CD8-positive, alpha-beta memory T cell (primary cell): ENCODE results near the gene ASPG. TPM values are rescaled to one million over a fixed set of nuclear protein-coding genes. Genes with fewer than 3 reads are reported as not detected.

Experiments
- CTCF ChIA-PET: fragments of 350-600 bp; sonication (Branson Sonifier 250); formaldehyde crosslinking; loops from one replicate; lab custom pipeline; 2021; ENCODE audit warnings: antibody characterized with exemption; lab: Charles Lee
- POLR2A ChIA-PET: fragments of 350-600 bp; sonication (Branson Sonifier 250); formaldehyde crosslinking; loops from one replicate; lab custom pipeline; 2021; ENCODE audit warnings: antibody characterized with exemption; lab: Charles Lee
- DNase-seq, 5 donors: peaks; one replicate each; pipeline versions ENCODE4 v3.0.0 to v3.0.0-alpha.2; 2020 to 2022; ENCODE audit warnings: mixed read lengths in 1 of 5
- H3K27ac ChIP-seq: one replicate; pipeline ENCODE4 v1.7.0; 2013; ENCODE audit warnings: low read depth, mild to moderate bottlenecking, low read length, moderate library complexity
- H3K27me3 ChIP-seq: 2 replicates; pipeline ENCODE4 v1.7.0; 2013; ENCODE audit warnings: low read length, mild to moderate bottlenecking; ENCODE audit not compliant: insufficient read depth, poor library complexity, severe bottlenecking
- H3K36me3 ChIP-seq: 2 replicates; pipeline ENCODE4 v1.7.0; 2013; ENCODE audit warnings: mild to moderate bottlenecking, low read length, moderate library complexity; ENCODE audit not compliant: insufficient read depth
- H3K4me1 ChIP-seq: 2 replicates; pipeline ENCODE4 v1.7.0; 2013; ENCODE audit warnings: mild to moderate bottlenecking, low read length, moderate library complexity; ENCODE audit not compliant: insufficient read depth
- H3K4me3 ChIP-seq: 2 replicates; pipeline ENCODE4 v1.7.0; 2013; ENCODE audit warnings: mild to moderate bottlenecking, low read length
- H3K9me3 ChIP-seq: 2 replicates; pipeline ENCODE4 v1.7.0; 2013; ENCODE audit warnings: mild to moderate bottlenecking, low read length
- H3K27ac Mint-ChIP-seq, 8 donors: one replicate each; pipeline ENCODE4 v1.8.0; 2020 to 2021; ENCODE audit warnings: mixed read lengths in 8 of 8, mild to moderate bottlenecking in 6 of 8, inconsistent platforms in 3 of 8, moderate library complexity in 3 of 8
- H3K27me3 Mint-ChIP-seq, 2 donors: one replicate each; pipeline ENCODE4 v1.8.0; 2020 to 2021; ENCODE audit warnings: mixed read lengths in 2 of 2, mild to moderate bottlenecking in 1 of 2, moderate library complexity in 1 of 2
- H3K36me3 Mint-ChIP-seq, 3 donors: one replicate each; pipeline ENCODE4 v1.8.0; 2020 to 2021; ENCODE audit warnings: mixed read lengths in 3 of 3, inconsistent platforms in 1 of 3, mild to moderate bottlenecking in 1 of 3
- H3K4me1 Mint-ChIP-seq, 3 donors: one replicate each; pipeline ENCODE4 v1.8.0; 2020 to 2021; ENCODE audit warnings: mixed read lengths in 3 of 3, inconsistent platforms in 1 of 3, mild to moderate bottlenecking in 1 of 3
- H3K4me3 Mint-ChIP-seq, 7 donors: one replicate each; pipeline ENCODE4 v1.8.0; 2020 to 2021; ENCODE audit warnings: mixed read lengths in 7 of 7, mild to moderate bottlenecking in 6 of 7, moderate library complexity in 4 of 7, inconsistent platforms in 2 of 7
- H3K9me3 Mint-ChIP-seq, 5 donors: one replicate each; pipeline ENCODE4 v1.8.0; 2020 to 2022; ENCODE audit warnings: mixed read lengths in 5 of 5, mild to moderate bottlenecking in 3 of 5, moderate library complexity in 2 of 5, inconsistent platforms in 1 of 5
- polyA plus RNA-seq: library from polyadenylated mRNA; unstranded; fragments of 300-500 nt; fragmentation: Illumina TruSeq; gene quantifications from one replicate; pipeline ENCODE4 v1.2.3, GENCODE V29; 2021
- total RNA-seq, 2 experiments: library from RNA; stranded (reverse); gene quantifications; one replicate each; pipeline ENCODE4 v1.2.3, GENCODE V29; 2021

The ASPG gene
- total and polyA plus RNA-seq, 3 experiments from 2014 or later, result not detected

GRCh38 chr14:104111301-104112112 lies 26.0 kb downstream of the ASPG start:
- H3K4me1 Mint-ChIP-seq, result peaks cover 0 to 8% (median 0%) of the 10 kb centered on the region in 3 donors
- DNase-seq, result peak in 1 of 5 donors; percentile 44
- CTCF ChIA-PET, result no interaction called here
- no peaks in the 10 kb centered on the region for H3K9me3 Mint-ChIP-seq
- no peaks in the 10 kb centered on the region for H3K36me3 Mint-ChIP-seq
- POLR2A ChIA-PET, result no interaction called here
- H3K36me3 ChIP-seq, result no peaks in the 10 kb centered on the region
- no peaks in the 10 kb centered on the region for H3K9me3 ChIP-seq
- no peak overlapping the region for H3K4me3 Mint-ChIP-seq
- peaks cover 9 to 18% of the 10 kb centered on the region in 2 donors for H3K27me3 Mint-ChIP-seq
- H3K27ac ChIP-seq, result no peak overlapping the region
- H3K4me1 ChIP-seq, result no peaks in the 10 kb centered on the region
- no peaks in the 10 kb centered on the region for H3K27me3 ChIP-seq
- H3K27ac Mint-ChIP-seq, result no peak overlapping the region
- no peak overlapping the region for H3K4me3 ChIP-seq

DNA sequence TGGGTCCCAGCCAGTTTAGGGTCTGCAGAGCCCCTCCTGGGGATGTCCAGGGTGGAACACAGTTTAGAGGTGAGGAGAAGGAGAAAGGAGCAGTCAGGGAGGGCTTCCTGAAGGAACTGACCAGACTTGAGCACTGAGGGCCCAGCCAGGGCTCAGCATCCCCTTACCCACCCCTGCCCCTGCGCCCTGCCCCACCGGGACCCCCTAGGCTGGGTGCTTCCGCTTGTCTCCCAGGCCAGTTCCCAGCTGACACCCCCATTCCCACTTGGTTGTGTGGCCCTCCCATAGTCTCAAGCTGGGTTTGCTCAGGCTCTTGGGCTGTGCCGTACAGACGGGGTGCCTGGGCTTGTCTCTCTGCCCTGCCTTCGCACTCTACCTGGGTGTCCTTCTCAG lies 26.6 kb downstream of the ASPG start:
- H3K4me3 Mint-ChIP-seq, result no peak overlapping the region
- H3K9me3 Mint-ChIP-seq, result no peaks in the 10 kb centered on the region

GRCh38 chr14:104112609-104113571 lies 27.4 kb downstream of the ASPG start:
- Histone ChIP-seq H3K4me1 (no peaks in the 10 kb centered on the region), H3K36me3 (no peaks in the 10 kb centered on the region), H3K9me3 (no peaks in the 10 kb centered on the region), H3K27me3 (no peaks in the 10 kb centered on the region), H3K27ac (no peak overlapping the region), H3K4me3 (no peak overlapping the region)
- POLR2A ChIA-PET, result no interaction called here
- H3K27me3 Mint-ChIP-seq, result peaks cover 9 to 18% of the 10 kb centered on the region in 2 donors
- CTCF ChIA-PET, result no interaction called here
- H3K9me3 Mint-ChIP-seq, result no peaks in the 10 kb centered on the region
- H3K36me3 Mint-ChIP-seq, result no peaks in the 10 kb centered on the region
- no peak overlapping the region for H3K4me3 Mint-ChIP-seq
- H3K4me1 Mint-ChIP-seq, result peaks cover 0 to 8% (median 0%) of the 10 kb centered on the region in 3 donors
- H3K27ac Mint-ChIP-seq, result no peak overlapping the region
- DNase-seq, result peak in 1 of 5 donors; percentile 30

More for the DNA sequence above, 26.6 kb downstream of the ASPG start:
- Mint-ChIP-seq H3K4me1 (peaks cover 0 to 8% (median 0%) of the 10 kb centered on the region in 3 donors), H3K27me3 (peaks cover 9 to 18% of the 10 kb centered on the region in 2 donors), H3K27ac (no peak overlapping the region), H3K36me3 (no peaks in the 10 kb centered on the region)
- H3K27me3 ChIP-seq, result no peaks in the 10 kb centered on the region
- no peak overlapping the region for H3K27ac ChIP-seq
- CTCF ChIA-PET, result no interaction called here
- no peak overlapping the region for H3K4me3 ChIP-seq
- H3K9me3 ChIP-seq, result no peaks in the 10 kb centered on the region
- no peaks in the 10 kb centered on the region for H3K4me1 ChIP-seq
- no peaks in the 10 kb centered on the region for H3K36me3 ChIP-seq
- POLR2A ChIA-PET, result no interaction called here
- no peak for DNase-seq

- Histone ChIP-seq H3K27me3 (peaks cover 6% of the 10 kb centered on the region), H3K9me3 (no peaks in the 10 kb centered on the region), H3K36me3 (no peaks in the 10 kb centered on the region), H3K4me1 (no peaks in the 10 kb centered on the region), H3K27ac (no peak overlapping the region), H3K4me3 (no peak overlapping the region)
- Mint-ChIP-seq H3K9me3 (no peaks in the 10 kb centered on the region), H3K27me3 (peaks cover 11 to 26% of the 10 kb centered on the region in 2 donors), H3K4me3 (no peak overlapping the region), H3K36me3 (no peaks in the 10 kb centered on the region), H3K27ac (no peak overlapping the region), H3K4me1 (peaks cover 0 to 10% (median 0%) of the 10 kb centered on the region in 3 donors)
- POLR2A ChIA-PET, result no interaction called here
- DNase-seq, result peak in 1 of 5 donors; percentile 48
- CTCF ChIA-PET, result no interaction called here
Observed at GRCh38 chr14:104113631-104114420, 28.3 kb downstream of the ASPG start.

- DNase-seq, result peak in 1 of 5 donors; percentile 26
- Mint-ChIP-seq H3K27ac (no peak overlapping the region), H3K4me3 (no peak overlapping the region), H3K4me1 (peaks cover 0 to 10% (median 0%) of the 10 kb centered on the region in 3 donors), H3K36me3 (no peaks in the 10 kb centered on the region), H3K27me3 (peaks cover 11 to 33% of the 10 kb centered on the region in 2 donors), H3K9me3 (no peaks in the 10 kb centered on the region)
- H3K4me3 ChIP-seq, result no peak overlapping the region
- no peaks in the 10 kb centered on the region for H3K9me3 ChIP-seq
- no peaks in the 10 kb centered on the region for H3K4me1 ChIP-seq
- H3K36me3 ChIP-seq, result no peaks in the 10 kb centered on the region
- peaks cover 8% of the 10 kb centered on the region for H3K27me3 ChIP-seq
- H3K27ac ChIP-seq, result no peak overlapping the region
- POLR2A ChIA-PET, result no interaction called here
- CTCF ChIA-PET, result no interaction called here
Observed at GRCh38 chr14:104114421-104115130, 29.1 kb downstream of the ASPG start.

- H3K4me1 ChIP-seq, result no peaks in the 10 kb centered on the region
- Mint-ChIP-seq H3K27me3 (peaks cover 11 to 36% of the 10 kb centered on the region in 2 donors), H3K36me3 (no peaks in the 10 kb centered on the region), H3K27ac (no peak overlapping the region), H3K9me3 (no peaks in the 10 kb centered on the region), H3K4me1 (peaks cover 0 to 10% (median 0%) of the 10 kb centered on the region in 3 donors), H3K4me3 (peak overlapping the region in 3 of 7 donors; percentile 47 to 65 (median 55))
- H3K27me3 ChIP-seq, result peaks cover 8% of the 10 kb centered on the region
- CTCF ChIA-PET, result no interaction called here
- POLR2A ChIA-PET, result no interaction called here
- H3K4me3 ChIP-seq, result no peak overlapping the region
- no peak overlapping the region for H3K27ac ChIP-seq
- DNase-seq, result peak in 1 of 5 donors; percentile 17
- no peaks in the 10 kb centered on the region for H3K36me3 ChIP-seq
- no peaks in the 10 kb centered on the region for H3K9me3 ChIP-seq
Observed at GRCh38 chr14:104115131-104115600, 29.7 kb downstream of the ASPG start.

DNA sequence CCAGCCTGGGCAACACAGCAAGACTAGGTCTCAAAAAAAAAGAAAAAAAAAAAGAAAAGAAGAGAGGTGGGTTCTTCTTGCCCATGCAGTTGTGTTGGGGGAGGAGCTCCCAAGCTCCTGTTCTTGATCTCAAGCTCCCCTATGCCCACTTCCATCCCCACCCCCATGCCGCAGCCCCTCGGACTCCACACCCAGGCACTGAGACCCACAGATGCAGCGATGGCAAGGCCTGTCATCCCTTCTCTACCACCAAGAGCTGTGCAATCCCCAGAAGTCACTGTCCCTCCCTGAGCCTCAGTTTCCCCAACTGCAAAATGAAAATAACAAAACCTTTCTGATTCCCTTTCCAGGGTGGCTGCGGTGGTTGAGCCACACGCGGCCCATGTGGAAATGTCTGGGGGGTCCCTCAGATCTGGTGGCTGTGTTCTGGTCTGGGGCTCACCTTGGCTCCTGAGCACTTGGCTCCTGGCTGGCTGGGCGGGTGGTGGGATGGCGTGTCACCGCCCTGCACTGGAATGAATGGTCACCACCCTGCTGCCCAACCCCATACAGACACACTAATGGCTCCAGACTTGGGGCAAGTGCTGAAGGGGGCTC lies 30.3 kb downstream of the ASPG start:
- Mint-ChIP-seq H3K36me3 (no peaks in the 10 kb centered on the region), H3K4me1 (peaks cover 0 to 10% (median 0%) of the 10 kb centered on the region in 3 donors), H3K27me3 (peaks cover 15 to 39% of the 10 kb centered on the region in 2 donors), H3K4me3 (peak overlapping the region in 6 of 7 donors; percentile 47 to 72 (median 58)), H3K9me3 (no peaks in the 10 kb centered on the region), H3K27ac (no peak overlapping the region)
- H3K27me3 ChIP-seq, result peaks cover 8% of the 10 kb centered on the region
- H3K4me3 ChIP-seq, result no peak overlapping the region
- ChIA-PET CTCF (no interaction called here), POLR2A (no interaction called here)
- H3K36me3 ChIP-seq, result no peaks in the 10 kb centered on the region
- H3K9me3 ChIP-seq, result no peaks in the 10 kb centered on the region
- H3K27ac ChIP-seq, result no peak overlapping the region
- no peaks in the 10 kb centered on the region for H3K4me1 ChIP-seq
- peak in 1 of 5 donors; percentile 19 for DNase-seq
